K562 (cell line): ENCODE results near the gene DUOXA2.

Experiments
- POLR2A ChIP-seq: fragments of 450-650 bp; conservative IDR thresholded peaks from 2 replicates; pipeline ENCODE4 v1.6.1; 2016
- SP1 ChIP-seq: sonication (generic); formaldehyde crosslinking; IDR thresholded peaks from 2 replicates; pipeline ENCODE4 v1.8.1; 2022; ENCODE audit warnings: mild to moderate bottlenecking, missing genetic modification reagents
- ZNF143 ChIP-seq: sonication (generic); formaldehyde crosslinking; IDR thresholded peaks from 2 replicates; pipeline ENCODE4 v1.9.0; 2022; ENCODE audit warnings: mild to moderate bottlenecking, missing genetic modification reagents
- ZNF586 ChIP-seq: fragments of 450-650 bp; formaldehyde crosslinking; conservative IDR thresholded peaks from 2 replicates; pipeline ENCODE4 v1.4.0; 2020; ENCODE audit warnings: mild to moderate bottlenecking, moderate library complexity
- TF ChIP-seq, protein P1 (sequence below): sonication (generic); formaldehyde crosslinking; IDR thresholded peaks from 2 replicates; pipeline ENCODE4 v1.8.1; 2023; ENCODE audit warnings: mild to moderate bottlenecking, missing genetic modification reagents

- TF ChIP-seq ZNF143 (CRISPR knock-in tag) (no peak), SP1 (CRISPR knock-in tag) (no peak), POLR2A (no peak), ZNF586 (CRISPR knock-in tag) (no peak)
- TF ChIP-seq, protein P1, sequence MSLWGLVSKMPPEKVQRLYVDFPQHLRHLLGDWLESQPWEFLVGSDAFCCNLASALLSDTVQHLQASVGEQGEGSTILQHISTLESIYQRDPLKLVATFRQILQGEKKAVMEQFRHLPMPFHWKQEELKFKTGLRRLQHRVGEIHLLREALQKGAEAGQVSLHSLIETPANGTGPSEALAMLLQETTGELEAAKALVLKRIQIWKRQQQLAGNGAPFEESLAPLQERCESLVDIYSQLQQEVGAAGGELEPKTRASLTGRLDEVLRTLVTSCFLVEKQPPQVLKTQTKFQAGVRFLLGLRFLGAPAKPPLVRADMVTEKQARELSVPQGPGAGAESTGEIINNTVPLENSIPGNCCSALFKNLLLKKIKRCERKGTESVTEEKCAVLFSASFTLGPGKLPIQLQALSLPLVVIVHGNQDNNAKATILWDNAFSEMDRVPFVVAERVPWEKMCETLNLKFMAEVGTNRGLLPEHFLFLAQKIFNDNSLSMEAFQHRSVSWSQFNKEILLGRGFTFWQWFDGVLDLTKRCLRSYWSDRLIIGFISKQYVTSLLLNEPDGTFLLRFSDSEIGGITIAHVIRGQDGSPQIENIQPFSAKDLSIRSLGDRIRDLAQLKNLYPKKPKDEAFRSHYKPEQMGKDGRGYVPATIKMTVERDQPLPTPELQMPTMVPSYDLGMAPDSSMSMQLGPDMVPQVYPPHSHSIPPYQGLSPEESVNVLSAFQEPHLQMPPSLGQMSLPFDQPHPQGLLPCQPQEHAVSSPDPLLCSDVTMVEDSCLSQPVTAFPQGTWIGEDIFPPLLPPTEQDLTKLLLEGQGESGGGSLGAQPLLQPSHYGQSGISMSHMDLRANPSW (CRISPR knock-in tag), result no peak
These were observed 25.6 kb downstream of the DUOXA2 start for GRCh38 chr15:45139770-45140169.
